Measurements from ENCODE around the gene CTAGE9.
"Not testable (repeated sequence)": the region's sequence is repeated elsewhere in the genome, so short reads cannot be mapped to it uniquely, and the experiment has no call there.

The CTAGE9 gene

DNA sequence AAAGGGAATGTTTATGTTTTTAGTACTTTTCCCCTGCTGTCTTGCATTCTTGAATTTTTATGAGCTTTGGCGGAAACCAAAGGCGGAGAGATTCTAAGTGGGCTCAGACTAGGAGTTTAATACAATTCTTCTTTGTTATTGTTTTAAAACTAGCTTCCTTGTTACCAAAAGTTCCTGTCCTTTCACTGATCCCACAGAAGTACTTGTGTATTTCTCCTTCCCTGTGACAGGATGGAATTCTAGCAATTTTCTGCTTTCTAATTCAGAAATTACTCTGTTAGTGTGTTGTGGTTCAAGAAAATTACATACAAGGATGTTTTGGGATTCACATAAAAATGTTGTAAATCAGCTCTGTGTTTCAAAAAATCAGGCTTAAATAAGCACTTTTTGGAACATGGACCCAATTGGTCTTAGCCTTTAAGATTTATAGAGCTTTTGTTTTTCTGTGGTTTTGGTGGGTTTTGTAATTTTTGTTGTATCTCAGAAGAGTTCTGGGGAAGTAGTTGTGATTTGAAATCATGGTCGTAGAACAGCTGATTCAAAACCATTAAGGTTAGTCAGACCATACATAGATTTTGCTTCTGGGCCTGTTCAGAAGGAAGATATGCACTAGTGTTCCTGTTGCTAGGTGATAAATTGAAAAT is 17.6 kb upstream of the CTAGE9 start:
- DNase-seq: no peak

GRCh38 chr6:131727868-131728267 is 17.1 kb upstream of the CTAGE9 start:
- no peak for DNase-seq

DNA sequence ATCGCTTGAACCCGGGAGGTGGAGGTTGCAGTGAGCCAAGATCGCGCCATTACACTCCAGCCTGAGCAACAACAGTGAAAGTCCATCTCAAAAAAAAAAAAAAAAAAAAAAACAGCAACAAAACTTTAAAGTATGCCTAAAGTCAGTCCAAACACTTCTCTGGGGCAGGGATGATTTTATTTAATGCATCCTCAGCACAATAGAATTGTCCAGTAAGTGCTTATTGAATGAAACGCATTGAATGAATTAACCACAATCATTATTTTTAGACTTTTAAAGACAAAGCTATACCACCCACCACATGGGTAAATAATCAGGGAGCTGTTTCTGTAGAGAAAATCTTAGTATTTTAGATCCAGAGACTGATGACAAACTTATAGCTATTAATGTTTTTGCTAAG is 16.6 kb upstream of the CTAGE9 start:
- DNase-seq: no peak

DNA sequence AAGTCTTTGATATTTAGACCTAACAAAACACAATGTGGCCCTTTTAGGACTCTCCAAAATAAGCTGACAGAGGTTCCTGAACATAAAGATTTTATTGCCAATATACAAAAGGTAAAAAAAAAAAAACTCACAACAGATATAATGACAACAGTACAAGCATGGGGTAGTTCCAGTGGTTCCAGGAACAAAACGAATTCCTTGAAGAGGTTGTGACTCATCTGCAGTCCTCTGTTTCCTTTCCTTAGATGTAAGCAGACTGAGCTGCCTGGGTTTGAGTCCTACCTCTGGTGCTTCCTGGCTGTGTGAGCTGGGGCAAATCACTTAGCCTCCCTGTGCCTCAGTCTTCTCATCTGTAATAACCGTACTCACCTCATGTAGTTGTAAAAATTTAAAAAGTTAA is 13.3 kb upstream of the CTAGE9 start:
- DNase-seq: no peak

- DNase-seq: no peak
Observed at GRCh38 chr6:131721161-131721560, 10.3 kb upstream of the CTAGE9 start.

DNA sequence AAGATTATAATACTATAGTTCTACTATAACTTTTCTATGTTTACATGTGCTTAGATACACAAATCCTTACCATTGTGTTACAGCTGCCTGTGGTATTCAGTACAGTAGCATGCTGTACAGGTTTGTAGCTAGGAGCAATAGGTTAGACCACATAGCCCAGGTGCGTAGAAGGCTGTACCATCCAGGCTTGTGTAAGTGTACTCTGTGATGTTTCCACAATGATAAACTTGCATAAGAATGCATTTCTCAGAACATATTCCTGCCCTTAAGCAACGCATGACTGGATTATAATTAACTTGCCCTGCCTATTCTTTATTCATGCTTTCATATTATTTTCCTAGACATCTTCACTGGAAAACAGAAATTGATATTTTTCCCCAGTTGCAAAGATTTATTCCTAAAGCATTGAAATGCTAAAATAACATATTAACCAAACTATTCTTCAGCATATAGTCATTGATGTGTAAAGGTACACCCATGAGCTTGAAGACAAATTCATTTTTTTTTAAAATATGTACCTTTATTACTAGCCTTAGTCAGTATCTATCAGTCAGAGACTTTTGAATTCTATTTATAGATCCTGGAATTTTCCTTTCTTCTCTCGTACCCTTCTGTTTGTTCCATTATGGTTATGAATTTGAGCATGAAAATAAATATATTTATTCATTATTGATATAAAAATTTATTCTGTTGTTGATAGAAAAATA is 7.2 kb upstream of the CTAGE9 start:
- no peak for DNase-seq

DNA sequence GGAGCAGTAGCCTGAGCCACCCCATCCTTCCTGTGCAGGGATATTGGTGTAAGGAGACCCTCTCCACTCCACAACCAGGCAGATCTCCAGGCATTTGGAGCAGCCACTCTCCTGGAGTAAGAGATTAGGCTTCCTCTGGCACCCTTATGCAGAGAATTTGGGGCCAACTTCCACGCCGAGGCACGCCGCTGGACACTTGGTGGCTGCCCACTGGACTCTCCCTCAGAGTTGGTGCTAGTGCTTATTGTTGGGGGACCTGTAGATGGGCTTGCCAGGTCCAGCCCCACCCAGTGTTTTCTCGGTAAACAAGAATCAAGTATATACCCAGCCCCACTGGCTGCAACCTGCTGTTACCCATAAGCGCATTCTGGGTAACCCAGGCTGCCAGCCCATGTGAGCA is 4.8 kb upstream of the CTAGE9 start:
- DNase-seq: not testable (repeated sequence)

- not testable (repeated sequence) for DNase-seq
Observed at GRCh38 chr6:131703905-131704304, 6.9 kb downstream of the CTAGE9 start.

DNA sequence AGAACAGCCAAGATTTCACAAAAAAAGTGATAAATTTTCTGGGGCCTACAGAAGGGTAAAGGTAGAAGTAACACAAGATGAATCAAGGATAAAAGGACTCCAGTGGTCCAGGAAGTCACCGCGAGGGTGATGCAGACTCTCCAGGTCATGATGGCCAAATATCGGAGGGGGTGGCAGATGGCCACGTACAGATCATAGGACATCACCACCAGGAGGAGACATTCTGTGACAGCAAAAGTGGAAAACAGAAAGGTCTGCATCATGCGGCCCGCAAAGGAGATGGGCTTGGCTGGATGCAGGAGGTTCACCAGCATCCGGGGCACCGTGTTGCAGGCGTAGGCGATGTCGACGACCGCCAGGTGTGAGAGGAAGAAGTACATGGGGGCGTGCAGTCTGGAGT is 10.0 kb downstream of the CTAGE9 start:
- DNase-seq: not testable (repeated sequence)

DNA sequence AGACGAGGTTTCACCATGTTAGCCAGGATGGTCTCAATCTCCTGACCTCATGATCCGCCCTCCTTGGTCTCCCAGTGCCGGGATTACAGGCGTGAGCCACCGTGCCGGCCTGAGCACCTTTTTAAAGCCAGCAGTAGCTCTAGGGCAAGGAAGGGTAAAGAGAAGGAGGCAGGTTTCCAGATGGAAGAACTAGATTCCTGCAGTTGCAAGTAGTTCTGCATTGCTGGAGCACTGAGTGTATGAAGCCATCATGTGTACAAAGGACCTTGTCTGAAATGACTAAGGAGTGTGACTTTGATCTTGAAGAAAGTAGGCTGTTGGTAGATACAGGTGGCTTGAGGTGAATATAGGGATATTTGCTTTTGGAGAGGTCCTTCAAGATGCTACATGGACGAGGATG is 13.9 kb downstream of the CTAGE9 start:
- DNase-seq: no peak

- DNase-seq: peak; percentile 66
Observed at GRCh38 chr6:131694832-131695426, 15.9 kb downstream of the CTAGE9 start.

DNA sequence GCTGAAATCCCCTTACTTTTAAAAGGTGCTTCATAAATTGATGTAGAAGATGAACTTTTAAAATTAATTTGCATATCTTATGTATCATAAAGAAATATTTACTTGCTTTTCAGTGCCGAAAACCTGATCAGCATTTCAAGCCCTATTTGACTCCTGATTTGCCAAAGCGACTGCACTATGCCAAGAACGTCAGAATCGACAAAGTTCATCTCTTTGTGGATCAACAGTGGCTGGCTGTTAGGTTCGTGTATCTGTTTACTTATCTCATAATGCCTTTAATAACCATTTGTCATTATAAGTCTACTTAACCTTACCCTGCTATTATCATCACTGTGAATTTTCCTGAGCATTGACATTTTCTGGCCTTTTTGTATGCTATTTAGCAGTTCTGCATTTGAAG is 17.4 kb downstream of the CTAGE9 start:
- no peak for DNase-seq

- no peak for DNase-seq
Observed at GRCh38 chr6:131692589-131692988, 18.2 kb downstream of the CTAGE9 start.

DNA sequence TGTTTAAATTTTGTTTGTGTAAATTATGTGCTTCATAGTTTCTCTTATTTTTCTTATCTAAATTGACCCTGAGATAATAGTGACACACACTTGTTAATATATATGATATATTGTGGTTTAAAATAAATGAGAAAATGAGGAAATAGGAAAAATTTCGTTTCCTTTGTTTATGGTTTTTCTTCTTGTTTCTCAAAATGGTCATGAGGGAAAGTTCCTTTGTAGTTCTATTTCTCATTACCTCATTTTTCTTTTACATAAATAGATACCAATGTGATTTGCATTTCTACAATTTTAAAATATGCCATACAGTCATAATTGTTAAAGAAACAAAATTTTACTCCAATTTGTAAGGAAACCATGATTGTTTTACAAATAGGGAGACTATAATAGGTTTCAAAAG is 18.8 kb downstream of the CTAGE9 start:
- no peak for DNase-seq

- no peak for DNase-seq
Observed at GRCh38 chr6:131688286-131688685, 22.5 kb downstream of the CTAGE9 start.

GRCh38 chr6:131687022-131687421 is 23.8 kb downstream of the CTAGE9 start:
- DNase-seq: no peak

- DNase-seq: no peak
Observed at GRCh38 chr6:131685266-131685780, 25.5 kb downstream of the CTAGE9 start.

- no peak for DNase-seq
Observed at GRCh38 chr6:131683479-131683878, 27.3 kb downstream of the CTAGE9 start.

GRCh38 chr6:131682442-131682841 is 28.4 kb downstream of the CTAGE9 start:
- DNase-seq: no peak

DNA sequence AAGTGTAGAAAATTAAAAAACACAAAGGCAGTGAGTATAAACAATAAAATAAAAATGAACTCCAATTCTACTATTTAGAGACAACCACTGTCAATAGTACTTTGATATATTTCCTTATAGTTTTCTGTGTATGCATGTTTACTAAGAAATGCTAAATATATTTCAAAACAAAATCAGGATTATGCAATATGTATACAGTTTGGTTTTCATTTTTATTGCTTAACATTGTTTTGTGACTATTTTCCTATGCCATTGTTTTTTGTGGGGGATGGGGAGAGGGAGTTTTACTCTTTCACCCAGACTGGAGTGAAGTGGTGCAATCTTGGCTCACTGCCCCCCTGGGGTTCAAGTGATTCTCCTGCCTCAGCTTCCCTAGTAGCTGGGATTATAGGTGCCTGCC is 29.2 kb downstream of the CTAGE9 start:
- DNase-seq: no peak

DNA sequence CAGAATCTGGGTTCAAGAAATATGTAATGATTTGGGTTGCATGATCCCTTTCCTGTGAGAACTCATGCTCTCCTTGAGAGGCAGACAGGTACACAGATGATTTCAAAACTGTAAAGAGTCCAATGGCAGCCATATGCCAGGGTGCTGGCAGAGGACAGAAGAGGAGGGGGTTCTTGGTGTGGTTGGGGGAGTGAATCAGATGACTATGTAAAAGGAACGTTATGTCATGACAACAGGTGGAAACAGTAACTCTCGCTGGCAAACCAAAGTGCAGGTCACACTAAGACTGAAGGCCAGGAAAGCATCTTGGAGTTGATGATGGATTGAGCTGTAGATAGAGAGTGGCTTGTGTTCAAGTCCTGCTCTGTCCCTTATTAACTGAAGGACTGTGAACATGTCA is 29.9 kb downstream of the CTAGE9 start:
- DNase-seq: no peak

GRCh38 chr6:131678442-131678841 is 32.4 kb downstream of the CTAGE9 start:
- no peak for DNase-seq

GRCh38 chr6:131673184-131673583 is 37.6 kb downstream of the CTAGE9 start:
- DNase-seq: no peak

DNA sequence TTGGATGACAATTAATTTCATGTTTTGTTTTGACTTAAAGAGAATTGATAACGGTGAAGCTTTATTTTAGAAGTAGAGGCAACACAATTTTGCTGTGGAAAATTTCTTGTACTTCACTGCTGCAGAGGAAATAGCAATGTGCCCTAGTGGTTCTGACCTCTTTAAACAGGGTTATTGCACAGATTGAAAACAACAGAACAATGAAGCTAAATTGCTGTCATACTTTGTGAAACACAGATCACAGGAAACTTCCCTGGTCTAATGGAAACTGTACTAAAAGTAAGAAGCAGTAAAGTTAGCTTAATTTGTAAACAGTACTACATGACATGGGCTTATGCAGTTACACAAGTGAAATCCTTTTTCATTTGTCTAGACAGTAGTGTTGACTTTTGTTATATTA is 40.9 kb downstream of the CTAGE9 start:
- no peak for DNase-seq

Measured in NCI-H1105 treated with DMSO at 0.1 percent for 48 hours (cell line).